Endometrial microvascular endothelial cells (primary cell): ENCODE results near the gene QPRT. TPM values are rescaled to one million over a fixed set of nuclear protein-coding genes. Genes with fewer than 3 reads are reported as not detected.
"Not testable (repeated sequence)": the region's sequence is repeated elsewhere in the genome, so short reads cannot be mapped to it uniquely, and the experiment has no call there.

ENCODE experiments used
- in situ Hi-C: cut with HindIII; loops from 2 replicates; pipeline ENCODE4 v1.10.0; 2017; ENCODE audit warnings: low sequenced_read_pairs, low pct_unique_long_range_greater_than_20kb; ENCODE audit errors: inconsistent ontology term
- total RNA-seq: library from RNA; depleted of rRNA; stranded (reverse); fragments of >200 nt; gene quantifications from one replicate; pipeline ENCODE4 v1.2.3, GENCODE V29; 2015; ENCODE audit errors: inconsistent ontology term

QPRT gene
- not detected for total RNA-seq

GRCh38 chr16:29678691-29679267 lies at the start of gene QPRT:
Gene QPRT, plus strand, starts transcription at chr16:29679180. Its CDS starts 18 bp downstream, at chr16:29679198.
- in situ Hi-C loops = no loop called here

GRCh38 chr16:29629318-29629717 lies 49.7 kb upstream of the QPRT start:
- in situ Hi-C loops = not testable (repeated sequence)

GRCh38 chr16:29631658-29632057 lies 47.3 kb upstream of the QPRT start:
- in situ Hi-C loops = not testable (repeated sequence)

- in situ Hi-C loops = not testable (repeated sequence)
Observed at GRCh38 chr16:29635902-29636301, 43.1 kb upstream of the QPRT start.

- in situ Hi-C loops = not testable (repeated sequence)
Observed at GRCh38 chr16:29636368-29636767, 42.6 kb upstream of the QPRT start.

GRCh38 chr16:29638751-29639150 lies 40.2 kb upstream of the QPRT start:
- in situ Hi-C loops = not testable (repeated sequence)

- in situ Hi-C loops = no loop called here
Observed at GRCh38 chr16:29641561-29641960, 37.4 kb upstream of the QPRT start.

GRCh38 chr16:29643596-29643995 lies 35.4 kb upstream of the QPRT start:
- in situ Hi-C loops = no loop called here

GRCh38 chr16:29644338-29644857 lies 34.6 kb upstream of the QPRT start:
- in situ Hi-C loops = no loop called here

- in situ Hi-C loops = no loop called here
Observed at GRCh38 chr16:29644973-29645693, 33.8 kb upstream of the QPRT start.

- in situ Hi-C loops = no loop called here
Observed at GRCh38 chr16:29645694-29646187, 33.2 kb upstream of the QPRT start.

- in situ Hi-C loops = no loop called here
Observed at GRCh38 chr16:29646947-29647346, 32.0 kb upstream of the QPRT start.

- in situ Hi-C loops = no loop called here
Observed at GRCh38 chr16:29649588-29650494, 29.1 kb upstream of the QPRT start.

GRCh38 chr16:29650771-29651170 lies 28.2 kb upstream of the QPRT start:
- in situ Hi-C loops = no loop called here

GRCh38 chr16:29651774-29652349 lies 27.1 kb upstream of the QPRT start:
- in situ Hi-C loops = no loop called here

GRCh38 chr16:29653471-29653870 lies 25.5 kb upstream of the QPRT start:
- in situ Hi-C loops = no loop called here

GRCh38 chr16:29653890-29654289 lies 25.1 kb upstream of the QPRT start:
- in situ Hi-C loops = not testable (repeated sequence)

GRCh38 chr16:29656688-29657523 lies 22.1 kb upstream of the QPRT start:
- in situ Hi-C loops = no loop called here
